H4 (cell line): Measurements from ENCODE around the gene CMA1. TPM values are rescaled to one million over a fixed set of nuclear protein-coding genes. Genes with fewer than 3 reads are reported as not detected.

Source experiments
- DNase-seq: peaks from one replicate; pipeline ENCODE4 v3.0.0-alpha.2; 2015; ENCODE audit warnings: low spot score
- total RNA-seq: library from RNA; depleted of rRNA; stranded (reverse); fragments of >200 nt; shearing (Covaris generic); gene quantifications from 2 replicates; pipeline ENCODE4 v1.2.3, GENCODE V29; 2014; rRNA removed

The CMA1 gene
- total RNA-seq, 1 experiment from 2014 or later: not detected

- no peak for DNase-seq
Measured at GRCh38 chr14:24465805-24466204, 42.3 kb downstream of the CMA1 start.

GRCh38 chr14:24465368-24465767 lies 42.7 kb downstream of the CMA1 start:
- no peak for DNase-seq

GRCh38 chr14:24463884-24464785 lies 43.9 kb downstream of the CMA1 start:
- no peak for DNase-seq

- no peak for DNase-seq
Measured at GRCh38 chr14:24463017-24463883, 44.8 kb downstream of the CMA1 start.

GRCh38 chr14:24461336-24461735 lies 46.7 kb downstream of the CMA1 start:
- no peak for DNase-seq

- DNase-seq: no peak
Measured at GRCh38 chr14:24459331-24459730, 48.7 kb downstream of the CMA1 start.

- DNase-seq: no peak
Measured at GRCh38 chr14:24458736-24459135, 49.3 kb downstream of the CMA1 start.

GRCh38 chr14:24456980-24457379 lies 51.1 kb downstream of the CMA1 start:
- no peak for DNase-seq

Other genes with a start within 250 kb of the CMA1 start
- gene TGM1, start 245.1 kb downstream of the CMA1 start, total RNA-seq: 0.12 and 0.74 TPM in 2 replicates
- gene RABGGTA, start 236.7 kb downstream of the CMA1 start, total RNA-seq: 15.1 and 18.9 TPM in 2 replicates
- 5.8 and 6.0 TPM in 2 replicates for gene DHRS1, start 208.5 kb downstream of the CMA1 start, total RNA-seq
- gene NOP9, start 208.4 kb downstream of the CMA1 start, total RNA-seq: 5.7 and 6.3 TPM in 2 replicates
- gene CIDEB, start 200.3 kb downstream of the CMA1 start, total RNA-seq: not detected in 2 replicates
- gene LTB4R2, start 198.1 kb downstream of the CMA1 start, total RNA-seq: 0.33 and 0.45 TPM in 2 replicates
- 0.39 and 0.41 TPM in 2 replicates for gene LTB4R, start 196.8 kb downstream of the CMA1 start, total RNA-seq
- gene ADCY4, start 173.2 kb downstream of the CMA1 start, total RNA-seq: not detected in 2 replicates
- not detected in 2 replicates for gene RIPK3, start 168.3 kb downstream of the CMA1 start, total RNA-seq
- gene NFATC4, start 140.1 kb downstream of the CMA1 start, total RNA-seq: 7.1 and 9.5 TPM in 2 replicates
- 0.14 and 0.21 TPM in 2 replicates for gene NYNRIN, start 109.3 kb downstream of the CMA1 start, total RNA-seq
- gene CBLN3, start 78.6 kb downstream of the CMA1 start, total RNA-seq: 0.08 and 0.29 TPM in 2 replicates
- 12.8 and 15.0 TPM in 2 replicates for gene KHNYN, start 78.3 kb downstream of the CMA1 start, total RNA-seq
- 8.6 and 11.3 TPM in 2 replicates for gene SDR39U1, start 65.5 kb downstream of the CMA1 start, total RNA-seq
- not detected in 2 replicates for gene CTSG, start 68.0 kb upstream of the CMA1 start, total RNA-seq
- gene GZMH, start 101.4 kb upstream of the CMA1 start, total RNA-seq: not detected in 2 replicates
- not detected in 2 replicates for gene GZMB, start 125.9 kb upstream of the CMA1 start, total RNA-seq